HG03159 (cell line): ENCODE data around the gene EPHB2.
"Not testable (repeated sequence)": the region's sequence is repeated elsewhere in the genome, so short reads cannot be mapped to it uniquely, and the experiment has no call there.

Experiments used
- ATAC-seq: cut with Tn5 transposase; IDR thresholded peaks from one replicate; pipeline ENCODE4 v1.9.1; 2021; ENCODE audit warnings: mild to moderate bottlenecking, moderate library complexity; ENCODE audit not compliant: unreplicated experiment

Gene EPHB2

GRCh38 chr1:22710701-22711049 lies at the start of gene EPHB2:
Gene EPHB2, plus strand, starts transcription at chr1:22710839. Its CDS starts 144 bp downstream, at chr1:22710983.
- ATAC-seq = no peak

- ATAC-seq = no peak
Measured at GRCh38 chr1:22661880-22662279, 48.8 kb upstream of the EPHB2 start.

- no peak for ATAC-seq
Measured at GRCh38 chr1:22662318-22662717, 48.3 kb upstream of the EPHB2 start.

GRCh38 chr1:22662986-22663408 lies 47.6 kb upstream of the EPHB2 start:
- no peak for ATAC-seq

- ATAC-seq = no peak
Measured at GRCh38 chr1:22665752-22666151, 44.9 kb upstream of the EPHB2 start.

GRCh38 chr1:22666412-22666811 lies 44.2 kb upstream of the EPHB2 start:
- no peak for ATAC-seq

GRCh38 chr1:22668840-22669239 lies 41.8 kb upstream of the EPHB2 start:
- not testable (repeated sequence) for ATAC-seq

- no peak for ATAC-seq
Measured at GRCh38 chr1:22670352-22670975, 40.2 kb upstream of the EPHB2 start.

GRCh38 chr1:22671999-22672398 lies 38.6 kb upstream of the EPHB2 start:
- ATAC-seq = no peak

- ATAC-seq = no peak
Measured at GRCh38 chr1:22673486-22674409, 36.9 kb upstream of the EPHB2 start.

- no peak for ATAC-seq
Measured at GRCh38 chr1:22674410-22674749, 36.3 kb upstream of the EPHB2 start.

GRCh38 chr1:22676151-22676550 lies 34.5 kb upstream of the EPHB2 start:
- ATAC-seq = not testable (repeated sequence)

GRCh38 chr1:22676916-22677583 lies 33.6 kb upstream of the EPHB2 start:
- no peak for ATAC-seq

- no peak for ATAC-seq
Measured at GRCh38 chr1:22677931-22678896, 32.4 kb upstream of the EPHB2 start.

- ATAC-seq = no peak
Measured at GRCh38 chr1:22680726-22681125, 29.9 kb upstream of the EPHB2 start.

GRCh38 chr1:22681556-22682276 lies 28.9 kb upstream of the EPHB2 start:
- ATAC-seq = no peak

- no peak for ATAC-seq
Measured at GRCh38 chr1:22683547-22683946, 27.1 kb upstream of the EPHB2 start.

GRCh38 chr1:22685591-22686059 lies 25.0 kb upstream of the EPHB2 start:
- ATAC-seq = no peak

- ATAC-seq = no peak
Measured at GRCh38 chr1:22687191-22687590, 23.4 kb upstream of the EPHB2 start.

GRCh38 chr1:22688466-22688865 lies 22.2 kb upstream of the EPHB2 start:
- ATAC-seq = no peak
